ENCODE data around the gene H1-8. TPM values are rescaled to one million over a fixed set of nuclear protein-coding genes. Genes with fewer than 3 reads are reported as not detected.
"Not testable (repeated sequence)": the region's sequence is repeated elsewhere in the genome, so short reads cannot be mapped to it uniquely, and the experiment has no call there.

H1-8 gene
- total RNA-seq, 4 donors from 2014 or later, result not detected

DNA sequence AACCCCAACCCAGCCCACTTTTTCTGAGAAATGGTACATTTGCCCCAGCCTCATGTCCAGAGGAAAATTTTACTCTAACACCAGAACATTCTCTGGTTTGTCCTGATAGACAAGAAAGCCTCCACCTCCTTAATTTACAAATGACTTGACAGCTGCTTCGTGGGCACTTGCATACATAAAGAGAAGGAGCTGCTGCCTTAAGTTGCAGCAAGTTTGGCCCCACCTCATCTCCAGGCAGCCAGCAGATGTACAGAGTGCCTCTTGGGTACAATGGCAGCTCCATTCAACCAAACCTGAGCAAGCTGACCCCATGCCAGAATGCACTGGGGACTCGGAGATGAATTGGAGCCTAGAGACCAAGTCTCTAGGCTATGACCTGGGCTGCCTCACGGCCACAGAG is 6.2 kb upstream of the H1-8 start:
- no peak for DNase-seq (ENCODE audit: low spot score)
- ATAC-seq (ENCODE audit: low FRiP score), result no peak
- TF ChIP-seq, protein P1, sequence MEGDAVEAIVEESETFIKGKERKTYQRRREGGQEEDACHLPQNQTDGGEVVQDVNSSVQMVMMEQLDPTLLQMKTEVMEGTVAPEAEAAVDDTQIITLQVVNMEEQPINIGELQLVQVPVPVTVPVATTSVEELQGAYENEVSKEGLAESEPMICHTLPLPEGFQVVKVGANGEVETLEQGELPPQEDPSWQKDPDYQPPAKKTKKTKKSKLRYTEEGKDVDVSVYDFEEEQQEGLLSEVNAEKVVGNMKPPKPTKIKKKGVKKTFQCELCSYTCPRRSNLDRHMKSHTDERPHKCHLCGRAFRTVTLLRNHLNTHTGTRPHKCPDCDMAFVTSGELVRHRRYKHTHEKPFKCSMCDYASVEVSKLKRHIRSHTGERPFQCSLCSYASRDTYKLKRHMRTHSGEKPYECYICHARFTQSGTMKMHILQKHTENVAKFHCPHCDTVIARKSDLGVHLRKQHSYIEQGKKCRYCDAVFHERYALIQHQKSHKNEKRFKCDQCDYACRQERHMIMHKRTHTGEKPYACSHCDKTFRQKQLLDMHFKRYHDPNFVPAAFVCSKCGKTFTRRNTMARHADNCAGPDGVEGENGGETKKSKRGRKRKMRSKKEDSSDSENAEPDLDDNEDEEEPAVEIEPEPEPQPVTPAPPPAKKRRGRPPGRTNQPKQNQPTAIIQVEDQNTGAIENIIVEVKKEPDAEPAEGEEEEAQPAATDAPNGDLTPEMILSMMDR (IDR thresholded peaks at IDR 0.05), result no peak

DNA sequence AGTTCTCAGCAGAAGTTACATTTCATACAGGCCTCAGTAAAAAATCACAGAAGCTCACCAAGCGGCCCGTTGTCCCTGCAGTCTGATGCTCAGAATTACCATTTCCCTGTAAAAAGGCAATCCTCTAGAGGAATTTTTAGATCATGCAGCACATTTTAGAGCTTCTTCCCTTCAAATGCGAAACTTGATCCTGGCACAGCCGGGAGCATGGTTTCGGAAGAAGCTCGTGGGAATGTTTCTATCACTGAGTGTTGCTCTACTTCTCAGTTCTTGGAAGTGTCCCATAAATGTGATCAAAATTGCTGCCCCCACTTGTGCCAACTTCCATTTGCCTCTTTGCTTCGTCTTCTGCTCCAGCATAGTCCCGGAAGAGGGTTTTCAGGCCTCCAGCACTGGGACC is 3.8 kb upstream of the H1-8 start:
- ATAC-seq (ENCODE audit: low FRiP score) (no peak), DNase-seq (ENCODE audit: low spot score) (no peak)
- TF ChIP-seq, protein P1 (IDR thresholded peaks at IDR 0.05), result no peak

DNA sequence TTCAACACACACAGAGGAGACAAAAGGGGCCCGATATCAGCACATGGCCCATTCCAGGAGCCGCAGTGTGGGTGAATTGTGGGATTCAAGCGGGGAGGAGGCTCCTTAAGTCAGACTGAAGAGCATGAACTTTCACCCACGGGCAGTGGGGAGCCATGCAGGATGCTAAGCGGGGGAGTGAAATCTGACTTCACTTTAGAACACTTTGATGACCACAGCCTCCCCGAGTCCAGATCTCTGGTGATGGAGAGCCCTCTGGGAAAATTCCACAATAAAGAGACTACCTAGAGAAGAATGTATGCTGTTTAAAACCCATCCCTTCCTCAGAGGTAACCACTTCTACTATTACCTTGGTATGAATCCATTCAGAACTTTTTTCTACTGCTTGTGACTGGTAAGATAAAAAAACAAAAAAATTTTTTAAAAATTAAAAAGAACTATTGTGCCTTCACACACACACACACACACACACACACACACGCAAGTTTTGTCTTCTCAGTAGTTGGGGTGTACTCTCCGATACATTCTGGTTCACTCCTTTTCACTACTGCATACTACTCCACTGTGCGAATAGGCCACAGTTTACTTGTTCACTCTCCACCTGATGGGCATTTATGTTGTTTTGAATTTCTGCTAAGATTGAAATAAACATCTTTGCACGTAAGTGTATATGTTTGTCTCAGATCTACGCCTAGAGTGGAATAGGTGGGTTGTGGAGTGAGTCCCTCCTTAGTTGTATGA is 2.0 kb upstream of the H1-8 start:
- no peak for DNase-seq (ENCODE audit: low spot score)
- ATAC-seq (ENCODE audit: low FRiP score), result no peak
- TF ChIP-seq, protein P1 (IDR thresholded peaks at IDR 0.05), result no peak

DNA sequence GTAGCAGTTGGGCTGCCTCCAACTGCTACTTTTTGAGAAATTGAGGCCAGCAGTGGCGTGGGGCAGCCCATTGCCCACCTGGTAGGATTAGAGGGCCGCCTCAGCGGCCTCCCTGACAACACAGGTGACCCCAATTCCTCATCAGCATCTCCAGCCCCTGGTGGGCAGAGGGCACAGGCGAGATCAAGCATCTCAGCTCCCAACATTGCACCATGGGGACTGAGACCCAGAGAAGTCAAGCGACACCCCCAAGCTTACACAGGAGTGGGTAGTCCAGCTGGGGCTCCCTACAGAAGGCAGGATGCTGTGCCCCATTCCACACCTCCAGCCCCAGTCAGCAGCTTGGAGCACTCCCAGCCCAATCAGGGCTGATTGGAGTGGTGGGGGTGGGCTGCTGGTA is 228 bp upstream of the H1-8 start:
- ATAC-seq (ENCODE audit: low FRiP score), result no peak
- TF ChIP-seq, protein P1 (IDR thresholded peaks at IDR 0.05), result no peak
- DNase-seq (ENCODE audit: low spot score), result no peak

GRCh38 chr3:129543999-129544398 is 1.0 kb downstream of the H1-8 start:
- TF ChIP-seq, protein P1 (IDR thresholded peaks at IDR 0.05), result no peak
- ATAC-seq (ENCODE audit: low FRiP score) (no peak), DNase-seq (ENCODE audit: low spot score) (no peak)

DNA sequence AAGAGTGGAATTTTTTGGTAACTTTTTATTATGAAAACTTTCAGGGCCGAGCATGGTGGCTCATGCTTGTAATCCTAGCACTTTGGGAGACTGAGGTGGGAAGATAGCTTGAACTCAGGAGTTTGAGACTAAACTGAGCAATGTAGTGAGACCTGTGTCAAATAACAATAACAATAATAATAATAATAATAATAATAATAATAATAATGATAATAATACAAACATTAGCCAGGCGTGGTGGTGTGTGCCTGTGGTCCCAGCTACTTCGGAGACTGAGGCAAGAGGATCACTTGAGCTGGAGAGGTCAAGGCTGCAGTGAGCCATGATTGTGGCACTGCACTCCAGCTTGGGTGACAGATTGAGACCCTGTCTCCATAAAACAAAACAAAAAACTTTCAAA is 3.0 kb downstream of the H1-8 start:
- not testable (repeated sequence) for ATAC-seq (ENCODE audit: low FRiP score); DNase-seq (ENCODE audit: low spot score)

DNA sequence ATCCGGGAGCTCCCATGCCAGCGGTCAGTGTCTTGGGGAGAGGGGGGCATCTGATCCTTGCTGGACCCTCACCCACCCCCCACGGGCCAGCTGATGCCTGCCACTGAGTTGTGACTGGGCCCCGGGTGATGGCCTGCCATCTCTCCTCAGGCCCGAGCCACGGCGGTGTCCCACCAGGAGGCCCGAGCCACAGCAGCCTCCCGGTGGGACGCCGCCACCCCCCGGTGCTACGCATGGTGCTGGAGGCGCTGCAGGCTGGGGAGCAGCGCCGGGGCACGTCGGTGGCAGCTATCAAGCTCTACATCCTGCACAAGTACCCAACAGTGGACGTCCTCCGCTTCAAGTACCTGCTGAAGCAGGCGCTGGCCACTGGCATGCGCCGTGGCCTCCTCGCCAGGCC is 4.3 kb downstream of the H1-8 start:
- DNase-seq (ENCODE audit: low spot score) (no peak), ATAC-seq (ENCODE audit: low FRiP score) (no peak)

More for the DNA sequence above, 4.3 kb downstream of the H1-8 start:
- TF ChIP-seq, protein P1 (IDR thresholded peaks at IDR 0.05), result no peak

All from omental fat pad (tissue), 4 donors.